GM04503 (cell line): ENCODE data around the gene LRP8.

Experiments
- DNase-seq: peaks from one replicate; pipeline ENCODE4 v3.0.0-alpha.2; 2012; ENCODE audit warnings: low read depth

The LRP8 gene

DNA sequence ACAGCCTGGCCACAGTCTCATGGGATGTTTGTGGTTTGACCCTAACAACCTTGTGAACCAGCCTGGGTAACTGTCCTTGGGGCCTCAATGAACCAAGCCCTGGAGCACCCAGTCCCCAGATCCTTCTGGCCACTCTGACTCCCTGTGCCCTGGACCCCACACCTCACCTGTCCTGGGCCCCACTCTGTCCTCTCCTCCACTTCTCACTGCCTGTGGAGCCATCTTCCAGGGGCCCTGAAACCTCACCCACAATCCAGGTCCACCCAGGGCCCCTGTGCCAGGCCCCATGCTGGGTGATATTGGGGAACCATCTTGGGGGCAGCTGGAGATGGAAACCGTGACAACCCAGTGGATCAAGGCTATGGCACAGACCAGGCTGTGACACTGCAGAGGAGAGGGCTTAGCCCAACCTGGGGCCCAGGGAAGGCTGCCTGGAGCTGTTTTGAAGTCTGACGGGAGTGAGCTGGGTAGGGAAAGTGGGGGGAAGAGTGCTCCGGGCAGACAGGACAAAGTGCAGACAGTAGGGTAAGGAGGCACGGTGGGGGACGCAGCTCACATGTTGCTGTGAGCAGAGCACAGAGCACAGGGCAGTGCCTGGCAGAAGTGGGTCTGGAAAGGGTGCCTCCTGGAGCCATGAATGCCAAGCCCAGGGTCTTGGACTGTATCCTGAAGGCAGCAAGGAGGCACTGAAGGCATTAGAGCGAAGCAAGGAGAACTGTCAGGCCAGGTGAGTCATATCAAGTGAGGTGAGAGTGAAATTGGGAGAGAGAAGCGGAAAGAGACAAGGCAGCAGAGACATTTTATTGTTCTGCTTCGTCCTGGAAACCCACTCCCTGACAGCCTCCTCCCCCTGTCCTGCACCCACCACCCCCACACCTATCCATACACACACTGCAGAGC, 12.1 kb upstream of the LRP8 start:
- DNase-seq = no peak

GRCh38 chr1:53338423-53338822, 10.6 kb upstream of the LRP8 start:
- no peak for DNase-seq

DNA sequence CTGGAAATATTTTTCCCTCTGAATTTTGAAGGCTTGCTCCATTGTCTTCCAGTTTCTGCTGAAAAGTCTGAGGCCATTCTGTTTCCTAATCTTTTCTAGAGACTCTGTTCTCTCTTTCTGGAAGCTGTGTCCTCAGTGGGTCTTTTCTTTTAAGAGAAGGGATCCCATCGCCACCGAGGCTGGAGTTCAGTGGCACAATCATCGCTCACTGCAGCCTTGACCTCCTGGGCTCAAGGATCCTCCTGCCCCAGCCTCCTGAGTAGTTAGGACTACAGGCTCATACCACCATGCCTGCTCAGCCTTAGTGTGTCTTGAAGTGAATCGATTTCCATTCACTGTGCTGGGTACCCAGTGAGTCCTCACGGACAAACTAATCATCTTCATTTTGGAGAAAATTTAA, 9.6 kb upstream of the LRP8 start:
- DNase-seq = no peak

DNA sequence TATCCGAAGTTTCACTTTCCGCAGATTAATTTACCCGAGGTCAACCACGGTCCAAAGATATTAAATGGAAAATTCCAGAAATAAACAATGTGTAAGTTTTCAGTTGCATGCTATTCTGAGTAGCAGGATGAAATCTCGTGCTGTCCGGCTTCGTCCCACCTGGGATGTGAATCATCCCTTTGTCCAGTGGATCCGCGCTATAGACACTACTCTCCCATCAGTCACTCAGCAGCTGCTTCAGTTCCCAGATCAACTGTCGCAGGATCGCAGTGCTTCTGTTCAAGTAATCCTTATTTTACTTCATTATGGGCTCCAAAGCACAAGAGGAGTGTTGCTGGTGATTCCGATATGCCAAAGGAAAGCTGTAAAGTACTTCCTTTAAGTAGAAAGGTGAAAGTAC, 8.3 kb upstream of the LRP8 start:
- no peak for DNase-seq

DNA sequence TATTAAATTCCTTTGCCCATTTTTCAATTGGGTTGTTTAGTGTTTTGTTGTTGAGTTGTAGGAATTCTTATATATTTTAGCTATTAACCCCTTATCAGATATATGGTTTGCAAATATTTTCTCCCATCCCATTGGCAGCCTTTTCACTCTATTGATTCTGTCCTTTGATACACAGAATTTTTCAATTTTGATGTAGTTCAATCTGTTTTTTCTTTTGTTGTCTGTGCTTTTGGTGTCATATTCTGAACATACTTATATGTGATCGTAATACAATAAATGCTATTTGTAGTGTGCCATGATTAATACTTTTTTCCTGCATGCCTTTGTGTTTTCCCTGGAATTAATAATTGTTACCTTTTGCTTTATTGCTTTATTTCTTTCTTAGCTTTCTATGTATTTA, 7.8 kb upstream of the LRP8 start:
- DNase-seq = no peak

GRCh38 chr1:53334781-53335180, 6.9 kb upstream of the LRP8 start:
- no peak for DNase-seq

DNA sequence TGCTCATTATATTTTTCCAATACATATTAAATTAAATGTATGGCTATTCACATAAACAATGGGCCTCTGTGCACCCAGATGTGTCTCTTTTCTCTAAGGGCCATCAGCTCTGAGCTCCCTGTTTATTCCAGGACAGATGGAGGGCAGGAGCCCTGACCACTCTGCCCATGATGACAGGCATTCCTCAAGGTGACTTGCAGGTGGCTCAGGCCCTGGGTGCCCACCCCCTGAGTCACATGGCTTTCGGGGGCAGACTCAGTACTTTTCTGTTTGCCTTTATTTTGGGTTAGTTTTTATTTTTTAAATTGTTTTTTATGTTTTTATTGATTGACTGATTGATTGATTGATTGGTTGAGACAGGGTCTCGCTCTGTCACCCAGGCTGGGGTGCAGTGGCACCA, 6.4 kb upstream of the LRP8 start:
- no peak for DNase-seq

GRCh38 chr1:53332833-53333232, 5.0 kb upstream of the LRP8 start:
- DNase-seq = no peak

DNA sequence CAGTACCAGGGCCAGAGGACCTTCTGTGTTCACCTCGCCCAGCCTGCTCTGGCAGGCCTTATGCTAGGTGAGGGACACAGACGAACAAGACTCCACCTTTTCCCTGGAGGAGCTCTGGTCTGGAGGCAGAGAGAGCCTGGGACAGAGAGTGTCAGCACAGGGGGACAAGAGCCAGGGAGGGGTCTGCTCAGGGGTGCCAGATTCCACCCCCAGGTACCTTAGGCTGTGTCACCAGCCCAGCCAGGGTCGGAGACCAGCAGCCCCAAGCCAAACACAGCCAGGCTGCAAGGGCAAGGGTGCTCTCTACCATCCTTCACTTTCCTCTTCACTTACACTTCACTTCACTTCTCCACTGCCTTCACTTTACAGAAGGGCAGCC, 4.3 kb upstream of the LRP8 start:
- DNase-seq = no peak

DNA sequence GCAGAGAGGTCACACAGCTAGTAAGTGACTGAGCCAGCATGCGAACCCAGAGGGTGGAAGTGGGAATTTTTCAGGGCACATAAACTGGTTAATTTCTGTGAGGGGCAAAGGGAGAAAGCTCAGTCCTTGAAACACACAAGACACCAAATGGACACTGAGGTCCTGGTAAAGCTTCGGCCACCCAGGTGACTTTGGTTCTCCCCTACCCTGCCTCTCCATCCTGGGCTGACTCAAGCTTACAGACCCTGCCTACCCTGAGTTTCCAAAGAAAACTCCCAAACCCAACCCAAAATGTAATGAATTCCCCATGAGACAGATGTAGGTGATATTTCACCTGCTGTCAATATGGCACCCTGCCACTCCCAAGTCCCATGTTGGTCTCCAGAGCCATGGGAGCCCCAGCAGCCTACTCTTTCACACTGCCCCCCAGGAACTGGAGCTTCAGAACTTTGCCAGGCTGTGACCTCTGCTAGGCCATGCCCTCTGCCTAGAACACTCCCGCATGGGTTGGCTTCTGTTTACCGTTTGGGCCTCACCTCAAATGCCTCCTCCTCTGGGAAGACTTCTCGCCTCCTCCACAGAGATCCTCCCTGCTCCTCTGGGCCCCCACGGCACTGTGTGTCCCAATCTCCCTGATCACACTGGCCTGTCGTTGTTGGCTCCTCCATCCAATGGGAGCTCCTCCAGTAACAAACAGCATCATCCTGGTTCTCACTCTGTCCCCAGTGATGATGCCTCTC, 3.7 kb upstream of the LRP8 start:
- DNase-seq = no peak

GRCh38 chr1:53330819-53331218, 2.9 kb upstream of the LRP8 start:
- DNase-seq = no peak

GRCh38 chr1:53328541-53329499, 950 bp upstream of the LRP8 start:
- no peak for DNase-seq

- no peak for DNase-seq
Observed at GRCh38 chr1:53327182-53327913, 522 bp downstream of the LRP8 start.

GRCh38 chr1:53326598-53327181, 1.2 kb downstream of the LRP8 start:
- DNase-seq = no peak

- DNase-seq = peak; percentile 43
Observed at GRCh38 chr1:53326088-53326597, 1.7 kb downstream of the LRP8 start.

DNA sequence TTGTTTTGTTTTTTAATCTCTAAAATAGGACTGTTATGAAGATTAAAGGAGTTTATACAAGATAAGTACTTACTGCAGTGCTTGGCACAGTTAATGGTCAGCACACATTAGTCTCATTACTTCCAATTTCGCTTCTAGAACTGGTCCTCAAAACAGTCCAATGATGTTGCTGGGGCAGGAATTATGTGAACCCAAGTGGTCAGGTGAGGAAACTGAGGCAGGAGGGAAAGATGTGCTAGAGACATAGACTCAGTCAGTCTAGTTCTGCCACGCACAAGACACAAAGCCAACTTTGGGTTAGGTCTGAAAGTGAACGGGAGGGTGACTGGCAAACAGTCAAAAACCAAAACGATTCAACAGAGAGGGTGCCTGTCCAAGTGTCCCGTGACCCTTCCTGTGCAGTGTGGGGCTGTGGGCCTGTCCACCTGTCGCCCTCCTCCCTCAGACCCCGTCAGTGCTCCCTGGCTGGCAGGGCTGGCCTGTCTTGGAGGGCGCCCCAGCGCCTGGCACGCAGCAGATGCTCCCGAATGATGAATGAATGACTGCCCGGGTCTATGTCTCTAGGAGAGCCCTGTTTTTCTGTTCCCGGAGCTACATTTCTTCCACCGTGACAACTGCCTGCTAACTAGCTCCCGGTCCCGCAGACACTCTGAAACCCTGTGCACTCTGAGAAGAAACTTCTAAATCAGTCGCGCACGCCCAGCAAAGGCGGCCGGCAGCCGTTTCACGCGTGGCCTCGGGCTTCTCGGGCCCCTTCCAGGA, 2.4 kb downstream of the LRP8 start:
- DNase-seq = no peak

DNA sequence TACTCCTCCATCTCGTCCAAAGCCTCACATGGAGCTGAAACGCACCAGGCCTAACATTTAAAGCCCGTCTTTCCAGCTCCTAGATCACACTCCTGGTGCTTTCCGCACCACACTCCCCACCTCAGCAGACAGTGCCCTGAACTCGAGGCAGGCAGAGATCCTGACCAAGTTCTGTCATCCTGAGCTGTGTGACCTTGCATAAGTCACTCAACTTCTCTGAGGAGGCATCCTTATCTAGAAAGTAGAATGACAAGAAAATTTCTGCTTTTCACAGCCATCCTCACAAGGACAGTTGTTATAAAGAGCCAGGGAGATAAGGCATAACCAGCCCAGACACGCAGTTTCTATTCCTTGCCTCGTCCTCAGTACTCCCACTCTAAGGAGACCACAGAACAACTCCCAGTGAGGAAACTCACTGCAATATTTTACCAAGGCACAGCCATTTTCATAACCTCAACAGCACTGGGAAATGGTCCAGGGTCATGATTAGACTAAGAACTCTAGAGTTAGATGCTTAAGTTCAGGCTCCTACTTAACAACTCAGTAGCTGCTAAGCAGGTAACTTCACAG, 3.1 kb downstream of the LRP8 start:
- no peak for DNase-seq

DNA sequence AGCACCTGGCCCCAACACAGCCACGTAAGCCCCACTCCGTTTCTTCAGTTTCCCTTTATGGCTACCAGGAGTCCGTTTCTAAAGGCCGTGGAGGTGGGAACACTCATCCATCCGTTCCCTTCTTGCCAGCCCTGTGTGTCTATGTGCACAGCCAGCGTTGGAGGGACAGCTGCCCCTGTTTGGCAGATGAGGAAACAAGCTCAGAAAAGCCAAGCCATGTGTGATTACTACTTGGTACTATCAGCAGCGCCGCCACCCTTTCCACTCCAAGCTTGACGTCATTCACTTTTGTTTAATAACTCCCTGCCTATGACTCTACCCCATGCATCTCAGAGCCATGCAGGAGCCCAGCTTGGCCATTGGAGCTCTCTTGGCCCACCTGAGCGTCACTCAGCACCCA, 3.5 kb downstream of the LRP8 start:
- DNase-seq = no peak

DNA sequence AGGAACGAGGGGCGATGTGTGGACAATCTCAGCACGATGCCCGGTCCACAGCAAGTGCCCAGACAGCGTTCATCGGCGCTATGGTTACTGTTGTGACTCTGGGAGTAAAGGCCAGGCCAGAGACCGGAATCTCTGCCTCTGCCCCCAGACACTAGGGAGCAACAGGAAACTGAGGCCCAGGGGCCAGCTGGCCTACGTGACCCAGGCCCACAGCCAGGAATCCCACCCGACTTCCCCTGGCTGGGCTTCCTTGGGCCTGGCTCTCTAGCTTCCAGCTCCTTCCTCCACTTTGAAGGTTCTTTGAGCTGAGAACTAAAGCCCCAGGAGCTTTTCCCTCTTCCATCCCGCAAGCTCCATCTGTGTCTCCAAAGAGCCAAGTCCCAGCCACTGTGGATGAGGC, 4.6 kb downstream of the LRP8 start:
- DNase-seq = no peak
